WTC11 (cell line): ENCODE data around the gene CD37. TPM values are rescaled to one million over a fixed set of nuclear protein-coding genes. Genes with fewer than 3 reads are reported as not detected.

ENCODE experiments used
- ATAC-seq: fragments of 200-7000 bp; cut with Tn5 transposase; 2 replicates; pipeline ENCODE4 v1.10.0; 2021; ENCODE audit warnings: mild to moderate bottlenecking, moderate library complexity
- CTCF ChIA-PET: fragments of 300-600 bp; sonication (Branson Sonifier 250); formaldehyde crosslinking; loops from one replicate; lab custom pipeline; 2021; ENCODE audit warnings: antibody characterized with exemption; lab: Charles Lee
- POLR2A ChIA-PET: fragments of 350-600 bp; sonication (Branson Sonifier 250); formaldehyde crosslinking; loops from one replicate; lab custom pipeline; 2021; ENCODE audit warnings: antibody characterized with exemption; lab: Charles Lee
- DNase-seq: peaks from one replicate; pipeline ENCODE4 v3.0.0; 2021; ENCODE audit warnings: low spot score
- H3K27ac Mint-ChIP-seq: 2 replicates; pipeline ENCODE4 v1.8.0; 2021; ENCODE audit warnings: mixed read lengths
- H3K27me3 Mint-ChIP-seq: 2 replicates; pipeline ENCODE4 v1.8.0; 2021; ENCODE audit warnings: low read depth, mild to moderate bottlenecking, moderate library complexity, mixed read lengths
- H3K36me3 Mint-ChIP-seq: 2 replicates; pipeline ENCODE4 v1.8.0; 2021; ENCODE audit warnings: mixed read lengths
- H3K4me1 Mint-ChIP-seq: 2 replicates; pipeline ENCODE4 v1.8.0; 2022; ENCODE audit warnings: mixed read lengths
- H3K4me3 Mint-ChIP-seq: 2 replicates; pipeline ENCODE4 v1.8.0; 2021; ENCODE audit warnings: mild to moderate bottlenecking, moderate library complexity, mixed read lengths
- H3K9me3 Mint-ChIP-seq: 2 replicates; pipeline ENCODE4 v1.8.0; 2021; ENCODE audit warnings: mixed read lengths
- AR ChIP-seq: fragments of 250-450 bp; sonication (Bioruptor Pico); IDR thresholded peaks from 2 replicates; pipeline ENCODE4 v1.9.0; 2021; ENCODE audit warnings: mild to moderate bottlenecking
- ATF2 ChIP-seq: sonication (generic); formaldehyde crosslinking; IDR thresholded peaks from 2 replicates; pipeline ENCODE4 v1.8.1; 2022; ENCODE audit warnings: low read depth, missing genetic modification reagents, borderline replicate concordance
- CTCF ChIP-seq: fragments of 200-600 bp; IDR thresholded peaks from 2 replicates; pipeline ENCODE4 v1.8.0; 2022; ENCODE audit warnings: antibody characterized with exemption
- ERG ChIP-seq: fragments of 250-450 bp; sonication (Bioruptor Pico); IDR thresholded peaks from 2 replicates; pipeline ENCODE4 v1.8.0; 2021; ENCODE audit warnings: mild to moderate bottlenecking
- FOXK1 ChIP-seq: sonication (generic); formaldehyde crosslinking; IDR thresholded peaks from 2 replicates; pipeline ENCODE4 v1.8.0; 2022; ENCODE audit warnings: mild to moderate bottlenecking, moderate library complexity, missing genetic modification reagents
- GABPB1 ChIP-seq: sonication (generic); formaldehyde crosslinking; IDR thresholded peaks from 2 replicates; pipeline ENCODE4 v1.8.1; 2023; ENCODE audit warnings: mild to moderate bottlenecking, missing genetic modification reagents
- KAT7 ChIP-seq: sonication (generic); formaldehyde crosslinking; IDR thresholded peaks from 2 replicates; pipeline ENCODE4 v1.8.1; 2023; ENCODE audit warnings: missing genetic modification reagents, mild to moderate bottlenecking, borderline replicate concordance
- MLX ChIP-seq: sonication (generic); formaldehyde crosslinking; IDR thresholded peaks from 2 replicates; pipeline ENCODE4 v1.8.1; 2023; ENCODE audit warnings: mild to moderate bottlenecking, missing genetic modification reagents, moderate library complexity
- MYBL2 ChIP-seq: sonication (generic); formaldehyde crosslinking; IDR thresholded peaks from 2 replicates; pipeline ENCODE4 v1.8.1; 2023; ENCODE audit warnings: mild to moderate bottlenecking, moderate library complexity, missing genetic modification reagents
- NFATC4 ChIP-seq: fragments of 250-450 bp; sonication (Bioruptor Pico); IDR thresholded peaks from 2 replicates; pipeline ENCODE4 v1.9.0; 2021; ENCODE audit warnings: mild to moderate bottlenecking
- PRDM15 ChIP-seq: sonication (generic); formaldehyde crosslinking; IDR thresholded peaks from 2 replicates; pipeline ENCODE4 v1.8.0; 2022; ENCODE audit warnings: missing genetic modification reagents
- PRRX2 ChIP-seq: fragments of 250-450 bp; sonication (Bioruptor Pico); IDR thresholded peaks from 2 replicates; pipeline ENCODE4 v1.8.0; 2021; ENCODE audit warnings: mild to moderate bottlenecking
- RORB ChIP-seq: fragments of 250-450 bp; sonication (Bioruptor Pico); IDR thresholded peaks from 2 replicates; pipeline ENCODE4 v1.9.0; 2021; ENCODE audit warnings: mild to moderate bottlenecking
- SOX15 ChIP-seq: fragments of 250-450 bp; sonication (Bioruptor Pico); IDR thresholded peaks from 2 replicates; pipeline ENCODE4 v1.9.0; 2021; ENCODE audit warnings: mild to moderate bottlenecking
- TEAD1 ChIP-seq: sonication (generic); formaldehyde crosslinking; IDR thresholded peaks from 2 replicates; pipeline ENCODE4 v1.8.0; 2022; ENCODE audit warnings: mild to moderate bottlenecking, missing genetic modification reagents
- ZNF532 ChIP-seq: fragments of 250-450 bp; sonication (Bioruptor Pico); IDR thresholded peaks from 2 replicates; pipeline ENCODE4 v1.9.0; 2021; ENCODE audit warnings: mild to moderate bottlenecking, borderline replicate concordance
- total RNA-seq: library from RNA; stranded (reverse); gene quantifications from 3 replicates; pipeline ENCODE4 v1.2.3, GENCODE V29; 2021

CD37 gene
- total RNA-seq, 1 experiment from 2014 or later: 1.6 TPM

- TF ChIP-seq AR (CRISPR knock-in tag) (no peak), ATF2 (no peak), PRRX2 (CRISPR knock-in tag) (no peak), MLX (CRISPR knock-in tag) (no peak), TEAD1 (no peak), PRDM15 (CRISPR knock-in tag) (no peak)
- TF ChIP-seq, all 79 proteins: peak for 0
Observed at GRCh38 chr19:49364083-49364737, 29.0 kb downstream of the CD37 start (continued).

GRCh38 chr19:49366110-49366509 lies 30.9 kb downstream of the CD37 start:
- Mint-ChIP-seq H3K4me3 (no peak overlapping the region), H3K36me3 (peaks cover 21% of the 10 kb centered on the region), H3K4me1 (peaks cover 3% of the 10 kb centered on the region), H3K27me3 (peaks cover 23% of the 10 kb centered on the region), H3K27ac (no peak overlapping the region), H3K9me3 (peaks cover 25% of the 10 kb centered on the region)
- ChIA-PET POLR2A (no interaction called here), CTCF (no interaction called here)
- ATAC-seq (no peak), DNase-seq (no peak)
- no peak for TF ChIP-seq ZNF532 (CRISPR knock-in tag)
- no peak for TF ChIP-seq AR (CRISPR knock-in tag)
- TF ChIP-seq ERG (CRISPR knock-in tag): no peak
- TF ChIP-seq RORB: no peak
- TF ChIP-seq GABPB1 (CRISPR knock-in tag): no peak
- TF ChIP-seq NFATC4 (CRISPR knock-in tag): no peak
- TF ChIP-seq SOX15 (CRISPR knock-in tag): no peak
- no peak for TF ChIP-seq FOXK1
- no peak for TF ChIP-seq MYBL2 (CRISPR knock-in tag)
- no peak for TF ChIP-seq CTCF
- TF ChIP-seq KAT7 (CRISPR knock-in tag): no peak
